NCI-H526 (cell line): ENCODE data around the gene PRLR.

Experiments
- DNase-seq, 2 experiments: peaks; one replicate each; lab custom pipeline; 2025; lab: John Stamatoyannopoulos, UW

Gene PRLR

GRCh38 chr5:35035271-35035670 is 195.0 kb downstream of the PRLR start:
- DNase-seq: no peak

- DNase-seq: no peak
These were observed 197.9 kb downstream of the PRLR start for GRCh38 chr5:35032356-35032755.

- no peak for DNase-seq
These were observed 199.0 kb downstream of the PRLR start for GRCh38 chr5:35031276-35031675.

- peak in 1 of 2 experiments; percentile 19 for DNase-seq
These were observed 199.7 kb downstream of the PRLR start for GRCh38 chr5:35030426-35031100.

- DNase-seq: no peak
These were observed 201.0 kb downstream of the PRLR start for GRCh38 chr5:35029333-35029732.

GRCh38 chr5:35026941-35027340 is 203.3 kb downstream of the PRLR start:
- no peak for DNase-seq

- DNase-seq: no peak
These were observed 203.9 kb downstream of the PRLR start for GRCh38 chr5:35026280-35026840.

GRCh38 chr5:35024911-35025510 is 205.3 kb downstream of the PRLR start:
- no peak for DNase-seq

GRCh38 chr5:35023391-35024178 is 206.7 kb downstream of the PRLR start:
- no peak for DNase-seq

GRCh38 chr5:35016174-35017051 is 213.9 kb downstream of the PRLR start:
- no peak for DNase-seq

GRCh38 chr5:35015063-35015462 is 215.2 kb downstream of the PRLR start:
- no peak for DNase-seq

- no peak for DNase-seq
These were observed 217.5 kb downstream of the PRLR start for GRCh38 chr5:35012796-35013195.

GRCh38 chr5:35012365-35012764 is 217.9 kb downstream of the PRLR start:
- no peak for DNase-seq

GRCh38 chr5:35010676-35011075 is 219.6 kb downstream of the PRLR start:
- DNase-seq: no peak

- DNase-seq: no peak
These were observed 220.6 kb downstream of the PRLR start for GRCh38 chr5:35009657-35010056.

- DNase-seq: no peak
These were observed 221.3 kb downstream of the PRLR start for GRCh38 chr5:35009019-35009418.

- no peak for DNase-seq
These were observed 225.5 kb downstream of the PRLR start for GRCh38 chr5:35004771-35005170.

GRCh38 chr5:35004200-35004599 is 226.1 kb downstream of the PRLR start:
- DNase-seq: no peak

GRCh38 chr5:35003018-35003957 is 227.0 kb downstream of the PRLR start:
- peak; percentile 43 to 87 for DNase-seq

- DNase-seq: no peak
These were observed 227.8 kb downstream of the PRLR start for GRCh38 chr5:35002459-35002858.

- DNase-seq: no peak
These were observed 228.4 kb downstream of the PRLR start for GRCh38 chr5:35001842-35002241.
